GM19025 (cell line): ENCODE data around the gene EFCAB10.

Experiments
- ATAC-seq: cut with Tn5 transposase; IDR thresholded peaks from one replicate; pipeline ENCODE4 v1.9.1; 2021; ENCODE audit warnings: mild to moderate bottlenecking, low read depth, moderate library complexity; ENCODE audit not compliant: unreplicated experiment

The EFCAB10 gene, protein sequence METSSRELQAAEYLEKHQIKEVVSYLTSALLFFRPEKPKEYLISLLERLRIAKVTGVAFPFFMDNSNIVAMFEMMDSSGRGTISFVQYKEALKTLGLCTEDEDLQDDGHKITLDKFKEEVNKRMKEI

GRCh38 chr7:105581066-105581811, at the start of gene EFCAB10:
Gene EFCAB10 (minus strand): TSS chr7:105581493. CDS start chr7:105581463, 30 bp downstream.
- peak; percentile 83 for ATAC-seq

GRCh38 chr7:105625986-105626385, 44.7 kb upstream of the EFCAB10 start:
- ATAC-seq = no peak

DNA sequence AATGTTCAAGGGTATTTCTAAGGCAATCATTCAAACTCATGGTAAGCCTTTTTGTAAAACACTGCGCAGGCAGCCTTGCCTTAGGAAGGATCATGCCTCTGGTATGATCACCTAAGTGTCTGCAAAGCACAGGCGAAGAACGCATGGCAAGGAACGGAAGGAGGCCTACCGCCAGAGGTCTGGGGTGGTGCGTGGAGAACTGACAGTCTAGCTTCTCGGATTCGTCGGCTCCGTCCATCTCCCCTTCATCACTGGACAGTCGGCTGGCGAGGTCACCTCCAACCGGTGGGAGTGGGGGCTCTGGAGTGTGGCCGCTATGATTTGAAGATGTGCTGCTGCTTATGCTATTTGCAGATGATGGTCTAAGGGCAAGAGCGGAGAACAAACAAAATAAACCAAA, 42.6 kb upstream of the EFCAB10 start:
- no peak for ATAC-seq

DNA sequence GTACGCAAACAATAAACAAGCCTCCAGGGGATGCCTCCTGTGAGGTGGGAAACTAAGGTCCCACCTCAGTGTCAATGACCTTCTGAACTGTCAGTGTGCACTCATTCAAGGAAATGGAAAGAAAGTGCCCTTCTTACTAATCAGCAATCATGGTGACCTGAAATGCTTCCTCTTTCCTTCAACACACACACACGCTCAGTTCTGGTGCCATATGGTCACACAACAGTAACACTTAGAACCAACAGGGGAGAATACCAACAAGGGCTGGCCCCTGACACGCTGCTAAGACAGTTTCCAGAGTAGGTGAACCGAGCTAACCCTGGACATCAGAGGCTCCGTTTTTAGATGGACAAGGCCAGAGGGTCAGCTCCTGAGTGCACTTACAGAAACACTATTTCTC, 42.1 kb upstream of the EFCAB10 start:
- ATAC-seq = no peak

GRCh38 chr7:105622106-105622731, 40.9 kb upstream of the EFCAB10 start:
- no peak for ATAC-seq

DNA sequence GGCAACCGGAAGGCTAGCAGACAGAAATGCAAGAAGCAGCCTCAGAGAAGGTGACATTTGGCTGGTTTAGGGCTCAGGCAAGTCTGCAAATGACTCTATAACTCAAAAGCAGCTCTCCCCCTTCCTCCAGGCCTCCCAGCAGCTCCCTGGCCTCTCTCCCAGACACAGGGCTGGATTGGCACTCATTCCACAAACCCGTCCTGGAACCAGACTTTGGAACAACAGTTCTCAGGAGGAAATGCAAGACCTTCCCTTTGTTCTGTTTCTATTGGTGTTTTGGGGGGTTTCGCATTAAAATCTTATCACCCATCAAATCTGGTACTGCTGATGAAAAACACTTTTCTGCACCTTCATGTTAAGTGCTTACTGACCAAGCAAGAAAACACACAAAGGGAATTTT, 40.3 kb upstream of the EFCAB10 start:
- no peak for ATAC-seq

GRCh38 chr7:105621176-105621575, 39.9 kb upstream of the EFCAB10 start:
- no peak for ATAC-seq

GRCh38 chr7:105619590-105619989, 38.3 kb upstream of the EFCAB10 start:
- no peak for ATAC-seq

- ATAC-seq = no peak
Observed at GRCh38 chr7:105618016-105618296, 36.7 kb upstream of the EFCAB10 start.

GRCh38 chr7:105617280-105618015, 36.2 kb upstream of the EFCAB10 start:
- ATAC-seq = no peak

GRCh38 chr7:105614341-105614840, 33.1 kb upstream of the EFCAB10 start:
- ATAC-seq = no peak

DNA sequence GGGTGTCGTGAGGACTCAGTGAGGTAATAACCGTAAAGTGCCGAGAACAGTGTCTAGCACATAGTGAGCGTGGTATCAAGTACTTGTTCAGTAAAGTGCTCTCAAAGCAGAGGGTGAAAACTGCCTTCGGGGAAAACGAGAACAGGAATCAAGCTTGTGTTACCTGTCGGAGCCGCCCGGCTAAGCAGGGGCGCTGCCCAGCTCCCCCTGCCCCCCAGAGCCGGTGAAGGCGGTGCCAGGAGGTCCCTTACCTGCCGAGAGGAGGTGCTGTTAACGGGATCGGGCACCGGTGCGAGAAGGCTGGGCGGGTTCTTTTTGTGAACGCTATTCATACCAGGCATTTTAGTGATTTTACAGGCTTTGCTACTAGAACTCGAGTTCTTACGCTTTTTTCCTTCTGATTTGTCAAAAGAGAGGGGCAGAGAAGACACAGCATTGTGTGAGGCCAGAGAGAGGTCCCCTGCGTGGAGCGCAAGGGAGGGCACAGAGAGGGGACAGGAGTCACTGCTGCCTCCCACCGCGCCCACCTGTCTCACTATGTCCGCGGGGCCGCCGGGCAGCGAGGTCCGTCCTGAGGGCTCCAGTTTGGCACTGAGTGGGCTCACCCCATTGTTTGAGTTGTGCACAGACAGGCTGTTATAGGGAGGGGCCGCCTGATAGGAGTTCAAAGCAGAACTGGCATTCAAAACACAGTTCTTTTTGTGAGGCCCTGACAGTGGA, 32.5 kb upstream of the EFCAB10 start:
- no peak for ATAC-seq

- no peak for ATAC-seq
Observed at GRCh38 chr7:105612806-105613205, 31.5 kb upstream of the EFCAB10 start.

DNA sequence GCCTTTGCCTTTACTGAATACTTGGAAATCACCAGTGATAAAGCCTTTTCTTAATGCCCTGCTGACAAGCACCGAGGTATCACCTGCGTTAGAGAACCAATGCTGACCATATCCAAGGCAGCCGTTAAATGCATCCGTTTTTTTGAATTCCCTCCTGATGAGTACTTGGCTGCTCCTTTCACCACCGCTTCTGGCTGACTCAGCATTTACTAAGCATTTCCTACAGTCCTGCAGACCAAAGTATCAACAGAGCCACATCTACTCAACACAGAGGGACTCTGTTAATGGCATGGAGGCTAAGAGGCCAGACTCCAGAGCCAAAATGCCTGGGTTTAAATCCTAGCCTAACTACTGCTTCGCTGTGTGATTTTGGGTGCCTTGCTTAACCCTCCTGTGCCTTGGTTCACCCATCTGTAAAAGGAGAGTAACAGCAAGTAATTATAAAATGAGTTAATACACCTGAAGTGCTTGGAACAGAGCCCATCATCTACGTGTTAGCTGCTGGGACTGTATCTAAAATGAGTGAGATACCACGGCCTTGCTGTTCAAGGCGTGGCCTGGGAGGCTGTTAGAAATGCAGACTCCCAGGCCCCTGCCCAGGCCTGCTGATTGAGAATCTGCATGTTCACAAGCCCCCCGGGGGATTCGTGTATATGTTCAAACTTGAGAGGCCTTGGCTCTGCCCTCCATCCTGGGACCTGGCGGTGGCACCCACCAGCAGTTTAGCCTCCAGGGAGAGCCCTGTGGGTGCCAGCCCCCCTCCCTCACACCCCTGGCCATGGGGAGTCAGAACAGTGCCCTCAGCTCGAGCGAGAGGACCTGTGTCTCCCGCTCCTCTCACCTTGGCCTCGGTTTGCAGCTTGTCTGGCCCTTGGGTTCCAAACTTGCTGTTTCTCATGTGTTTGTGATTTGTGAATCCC, 30.8 kb upstream of the EFCAB10 start:
- ATAC-seq = no peak

- ATAC-seq = no peak
Observed at GRCh38 chr7:105610165-105610930, 29.1 kb upstream of the EFCAB10 start.

GRCh38 chr7:105602325-105603305, 21.3 kb upstream of the EFCAB10 start:
- ATAC-seq = no peak

- ATAC-seq = no peak
Observed at GRCh38 chr7:105600720-105601550, 19.6 kb upstream of the EFCAB10 start.
